Right lobe of liver (tissue), 6 donors: Measurements from ENCODE around the gene ADARB2. TPM values are rescaled to one million over a fixed set of nuclear protein-coding genes. Genes with fewer than 3 reads are reported as not detected.
A peak's percentile ranks its signal among the peaks of the same experiment; 100 is the strongest.

Experiments used
- ATAC-seq, 4 donors: fragments of 200-7000 bp; cut with Tn5 transposase; one replicate each; pipeline ENCODE4 v1.9.1; 2020; ENCODE audit warnings: mild to moderate bottlenecking in 4 of 4, moderate library complexity in 4 of 4
- DNase-seq, 3 donors: peaks; one replicate each; pipeline ENCODE4 v3.0.0-alpha.2; 2020
- H3K27ac ChIP-seq, 3 donors: fragments of 200-600 bp; one replicate each; pipeline ENCODE4 v1.8.0; 2022
- H3K27me3 ChIP-seq, 2 donors: fragments of 200-600 bp; one replicate each; pipeline ENCODE4 v1.8.0; 2022
- H3K36me3 ChIP-seq, 4 donors: fragments of 200-600 bp; sonication (generic) in 1 of 4; one replicate each; pipeline versions ENCODE4 v1.5.1 to v1.8.0; 2017 to 2022; ENCODE audit warnings: control low read depth in 1 of 4
- H3K4me1 ChIP-seq, 4 donors: fragments of 200-600 bp; sonication (generic) in 1 of 4; one replicate each; pipeline versions ENCODE4 v1.5.1 to v1.8.0; 2017 to 2022; ENCODE audit warnings: control low read depth in 1 of 4
- H3K4me3 ChIP-seq, 3 donors: fragments of 200-600 bp; one replicate each; pipeline ENCODE4 v1.8.0; 2022
- H3K9me3 ChIP-seq, 4 donors: fragments of 200-600 bp; sonication (generic) in 1 of 4; one replicate each; pipeline versions ENCODE4 v1.5.1 to v1.8.0; 2017 to 2022; ENCODE audit warnings: control low read depth in 1 of 4
- POLR2A ChIP-seq: fragments of 450-650 bp; IDR thresholded peaks from one replicate; pipeline ENCODE4 v1.6.1; 2017; ENCODE audit warnings: antibody characterized with exemption, mild to moderate bottlenecking
- WGBS: methylation state at CpG from one replicate; pipeline ENCODE4 v1.1.6; 2018; ENCODE audit warnings: low coverage, low lambda C conversion rate; ENCODE audit not compliant: insufficient coverage; ENCODE audit errors: missing lambda C conversion rate; 5-methylcytosine and 5-hydroxymethylcytosine counted together
- intact Hi-C, 2 donors: fragments of 100-400 bp; cut with DNase I; formaldehyde crosslinking; loops; one replicate each; pipeline versions ENCODE4 v1.11.2 to v1.14.1; 2022
- total RNA-seq, 6 experiments: library from RNA; depleted of rRNA in 2 of 6; stranded (reverse); fragments of >200 nt in 2 of 6; fragmentation: NEBNext Ultra II Directional in 3 of 6; extraction: Animal tissue kit (Norgen Biotek cat#: 25700) in 3 of 6; gene quantifications; one replicate each; pipeline versions ENCODE4 v1.1.0 to v1.2.4, GENCODE V29; 2016 to 2023
- TF ChIP-seq, protein P1 (sequence below), 4 donors: fragments of 200-600 bp in 3 of 4; fragments of 450-650 bp in 1 of 4; IDR thresholded peaks; one replicate each; pipeline versions ENCODE4 v1.5.1 to v1.8.0; 2016 to 2022; ENCODE audit warnings: antibody characterized with exemption in 4 of 4, mild to moderate bottlenecking in 2 of 4
- donor health status: DM: no; HTN: yes; CAD: no.
- donor health status: DM: no; HTN: no; CAD: no.
- donor health status: DM: no; HTN: no; CAD: no.
- donor health status: DM: no; HTN: yes; CAD: no.
- donor health status: DM: no; HTN: yes; CAD: no.

ADARB2 gene
- total RNA-seq, 6 experiments from 2014 or later, result 0.07 to 0.68 (median 0.42) TPM

DNA sequence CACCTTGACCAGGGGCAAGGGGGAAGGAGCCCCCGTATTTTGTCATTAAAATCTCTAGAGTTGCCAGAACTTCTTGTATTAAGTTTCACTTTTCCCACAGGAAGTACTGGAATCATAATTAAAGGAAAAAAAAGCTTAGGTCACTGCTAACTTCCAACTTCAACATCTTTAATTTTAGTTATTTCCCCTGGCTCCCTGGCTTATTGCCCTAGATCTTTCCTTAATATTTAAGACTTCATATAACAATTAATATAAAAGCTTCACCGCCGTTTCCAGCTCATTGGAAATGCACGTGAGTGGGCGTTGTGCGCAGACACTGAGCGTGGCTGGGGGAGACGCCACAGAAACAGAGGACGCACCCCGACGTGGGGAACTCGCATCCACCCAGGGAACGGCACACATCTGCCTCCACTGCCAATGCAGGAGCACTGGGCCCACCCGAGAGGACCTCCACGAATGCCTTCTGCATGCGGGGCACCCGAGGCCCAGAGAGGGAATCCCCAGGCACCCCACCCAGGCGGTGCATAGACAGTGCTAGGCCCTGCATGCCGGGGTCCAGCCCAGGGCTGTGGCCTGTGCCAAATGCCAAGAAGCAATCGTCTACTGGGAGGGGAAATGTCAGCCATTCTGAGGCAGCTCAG is 72.2 kb downstream of the ADARB2 start:
- TF ChIP-seq, protein P1, sequence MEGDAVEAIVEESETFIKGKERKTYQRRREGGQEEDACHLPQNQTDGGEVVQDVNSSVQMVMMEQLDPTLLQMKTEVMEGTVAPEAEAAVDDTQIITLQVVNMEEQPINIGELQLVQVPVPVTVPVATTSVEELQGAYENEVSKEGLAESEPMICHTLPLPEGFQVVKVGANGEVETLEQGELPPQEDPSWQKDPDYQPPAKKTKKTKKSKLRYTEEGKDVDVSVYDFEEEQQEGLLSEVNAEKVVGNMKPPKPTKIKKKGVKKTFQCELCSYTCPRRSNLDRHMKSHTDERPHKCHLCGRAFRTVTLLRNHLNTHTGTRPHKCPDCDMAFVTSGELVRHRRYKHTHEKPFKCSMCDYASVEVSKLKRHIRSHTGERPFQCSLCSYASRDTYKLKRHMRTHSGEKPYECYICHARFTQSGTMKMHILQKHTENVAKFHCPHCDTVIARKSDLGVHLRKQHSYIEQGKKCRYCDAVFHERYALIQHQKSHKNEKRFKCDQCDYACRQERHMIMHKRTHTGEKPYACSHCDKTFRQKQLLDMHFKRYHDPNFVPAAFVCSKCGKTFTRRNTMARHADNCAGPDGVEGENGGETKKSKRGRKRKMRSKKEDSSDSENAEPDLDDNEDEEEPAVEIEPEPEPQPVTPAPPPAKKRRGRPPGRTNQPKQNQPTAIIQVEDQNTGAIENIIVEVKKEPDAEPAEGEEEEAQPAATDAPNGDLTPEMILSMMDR (IDR thresholded peaks at IDR 0.05), result no peak
- no peak for TF ChIP-seq POLR2A
- Histone ChIP-seq H3K9me3 (no peaks in the 10 kb centered on the region), H3K27me3 (no peaks in the 10 kb centered on the region), H3K4me3 (no peak overlapping the region), H3K36me3 (no peaks in the 10 kb centered on the region), H3K4me1 (no peaks in the 10 kb centered on the region), H3K27ac (no peak overlapping the region)
- ATAC-seq (no peak), DNase-seq (no peak)
- intact Hi-C loops, result no loop called here
- 76% methylated on average over 12 of the region's 20 CpGs for WGBS

DNA sequence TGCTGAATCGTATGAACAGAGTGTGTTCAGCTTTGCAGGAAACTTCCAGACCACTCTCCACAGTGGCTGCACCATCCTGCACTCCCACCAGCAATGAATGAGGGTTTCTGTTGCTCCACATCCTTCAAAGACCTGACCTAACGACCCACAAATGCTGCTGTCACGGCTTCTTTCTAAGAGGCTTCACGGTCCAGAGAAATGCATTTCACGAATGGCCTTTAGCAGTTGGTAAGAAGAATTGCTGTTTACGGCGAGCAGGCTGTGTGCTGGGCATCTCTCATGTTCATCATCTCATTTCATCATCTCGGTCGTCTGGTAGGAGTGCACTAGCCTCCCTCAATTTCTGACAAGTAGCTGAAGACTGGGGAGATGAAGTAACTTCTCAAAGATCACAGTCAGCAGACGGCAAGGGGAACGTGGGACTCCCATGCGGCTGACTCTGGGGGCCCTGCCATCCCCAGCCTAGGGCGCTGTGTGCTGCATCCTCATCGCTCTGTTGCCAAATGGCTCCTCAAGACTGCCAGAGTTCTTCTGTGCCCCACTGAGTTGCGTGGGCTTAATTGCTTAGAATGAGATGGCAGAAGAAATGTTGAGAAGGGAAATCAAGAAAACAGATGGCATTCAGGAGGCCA is 72.9 kb downstream of the ADARB2 start:
- Histone ChIP-seq H3K9me3 (no peaks in the 10 kb centered on the region), H3K27me3 (no peaks in the 10 kb centered on the region), H3K27ac (no peak overlapping the region), H3K4me1 (no peaks in the 10 kb centered on the region), H3K36me3 (no peaks in the 10 kb centered on the region), H3K4me3 (no peak overlapping the region)
- ATAC-seq (no peak), DNase-seq (peak in 1 of 3 donors; percentile 10)
- intact Hi-C loops, result no loop called here
- WGBS, result 59% methylated on average over 12 of the region's 15 CpGs
- TF ChIP-seq POLR2A, result no peak
- TF ChIP-seq, protein P1 (IDR thresholded peaks at IDR 0.05), result no peak

- Histone ChIP-seq H3K27me3 (no peaks in the 10 kb centered on the region), H3K4me1 (no peaks in the 10 kb centered on the region), H3K4me3 (no peak overlapping the region), H3K9me3 (no peaks in the 10 kb centered on the region), H3K36me3 (no peaks in the 10 kb centered on the region), H3K27ac (no peak overlapping the region)
- no peak for TF ChIP-seq POLR2A
- TF ChIP-seq, protein P1 (IDR thresholded peaks at IDR 0.05), result no peak
- DNase-seq, result peak in 1 of 3 donors; percentile 22
- no peak for ATAC-seq
- 73% methylated on average over 13 of the region's 17 CpGs for WGBS
- intact Hi-C loops, result no loop called here
Measured at GRCh38 chr10:1663226-1663625, 74.1 kb downstream of the ADARB2 start.

DNA sequence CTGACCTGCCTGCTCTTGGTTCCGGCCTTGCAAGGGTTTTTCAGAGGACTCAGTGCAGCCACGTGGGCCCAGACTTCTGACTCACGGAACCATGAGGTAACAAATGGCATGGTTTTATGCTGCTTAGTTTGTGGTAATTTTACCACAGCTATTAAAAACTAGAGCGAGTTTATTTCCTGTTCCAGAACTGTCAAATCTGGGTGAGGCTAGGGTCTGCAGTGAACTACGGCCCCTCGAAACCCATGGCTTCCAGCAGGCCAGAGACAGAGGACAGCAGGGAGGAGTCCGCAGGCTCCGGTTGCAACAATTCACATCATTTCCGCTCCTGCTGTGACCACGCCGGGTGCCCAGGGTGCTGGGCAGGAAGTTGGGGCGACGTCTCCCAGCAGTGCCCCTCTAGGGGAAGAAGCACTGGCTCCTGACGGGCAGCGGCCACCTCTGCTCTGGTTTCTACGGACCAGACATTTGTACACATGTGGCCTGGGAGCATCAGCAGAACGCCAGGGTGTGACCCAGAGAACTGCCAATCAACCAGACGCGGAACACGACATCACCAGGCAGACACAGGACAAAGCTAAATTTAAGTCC is 74.8 kb downstream of the ADARB2 start:
- Histone ChIP-seq H3K36me3 (no peaks in the 10 kb centered on the region), H3K27me3 (no peaks in the 10 kb centered on the region), H3K9me3 (no peaks in the 10 kb centered on the region), H3K4me3 (no peak overlapping the region), H3K4me1 (no peaks in the 10 kb centered on the region), H3K27ac (no peak overlapping the region)
- TF ChIP-seq POLR2A, result no peak
- TF ChIP-seq, protein P1 (IDR thresholded peaks at IDR 0.05), result no peak
- ATAC-seq, result no peak
- DNase-seq, result peak in 1 of 3 donors; percentile 23
- 75% methylated on average over 11 of the region's 20 CpGs for WGBS
- intact Hi-C loops, result no loop called here
